ENCODE data around the gene TMTC4. TPM values are rescaled to one million over a fixed set of nuclear protein-coding genes. Genes with fewer than 3 reads are reported as not detected.
"Not testable (repeated sequence)": the region's sequence is repeated elsewhere in the genome, so short reads cannot be mapped to it uniquely, and the experiment has no call there.

TMTC4 gene
- total and polyA plus RNA-seq, 4 donors = 1.8 to 13.1 (median 4.1) TPM

- peaks cover 1% of the 10 kb centered on the region for H3K9me3 ChIP-seq (ENCODE audit: control insufficient read depth, low read length)
- 99 to 100% methylated on average over 2 of the region's 2 CpGs for WGBS, 2 donors
- H3K4me1 ChIP-seq (ENCODE audit: control insufficient read depth in 1 of 2, insufficient read depth in 2 of 2, low read length in 2 of 2) = no peaks in the 10 kb centered on the region
- intact Hi-C loops (cut with DNase I) = no loop called here
- H3K27me3 ChIP-seq (ENCODE audit: control insufficient read depth in 1 of 2, insufficient read depth in 2 of 2, low read length in 1 of 2) = no peaks in the 10 kb centered on the region
- ATAC-seq (ENCODE audit: low FRiP score) (no peak), DNase-seq (no peak)
- no peak overlapping the region for H3K27ac ChIP-seq (ENCODE audit: low read depth in 1 of 2, low read length in 2 of 2)
- no peak overlapping the region for H3K4me3 ChIP-seq (ENCODE audit: low read length in 2 of 2)
- H3K36me3 ChIP-seq (ENCODE audit: control insufficient read depth in 1 of 2, insufficient read depth in 2 of 2, low read length in 1 of 2) = no peaks in the 10 kb centered on the region
These were observed 20.8 kb upstream of the TMTC4 start for GRCh38 chr13:100695509-100695773.

- Histone ChIP-seq H3K4me1 (ENCODE audit: control insufficient read depth in 1 of 2, insufficient read depth in 2 of 2, low read length in 2 of 2) (no peaks in the 10 kb centered on the region), H3K9me3 (ENCODE audit: control insufficient read depth, low read length) (peaks cover 6% of the 10 kb centered on the region), H3K27me3 (ENCODE audit: control insufficient read depth in 1 of 2, insufficient read depth in 2 of 2, low read length in 1 of 2) (no peaks in the 10 kb centered on the region), H3K36me3 (ENCODE audit: control insufficient read depth in 1 of 2, insufficient read depth in 2 of 2, low read length in 1 of 2) (no peaks in the 10 kb centered on the region), H3K27ac (ENCODE audit: low read depth in 1 of 2, low read length in 2 of 2) (no peak overlapping the region), H3K4me3 (ENCODE audit: low read length in 2 of 2) (no peak overlapping the region)
- WGBS, 2 donors = 40 to 42% methylated on average over 12 of the region's 12 CpGs
- intact Hi-C loops (cut with DNase I) = no loop called here
- DNase-seq (no peak), ATAC-seq (ENCODE audit: low FRiP score) (no peak)
These were observed 20.3 kb upstream of the TMTC4 start for GRCh38 chr13:100694722-100695508.

GRCh38 chr13:100689191-100689590 lies 14.6 kb upstream of the TMTC4 start:
- Histone ChIP-seq H3K27ac (ENCODE audit: low read depth in 1 of 2, low read length in 2 of 2) (no peak overlapping the region), H3K9me3 (ENCODE audit: control insufficient read depth, low read length) (peaks cover 8% of the 10 kb centered on the region), H3K36me3 (ENCODE audit: control insufficient read depth in 1 of 2, insufficient read depth in 2 of 2, low read length in 1 of 2) (no peaks in the 10 kb centered on the region), H3K4me3 (ENCODE audit: low read length in 2 of 2) (no peak overlapping the region), H3K27me3 (ENCODE audit: control insufficient read depth in 1 of 2, insufficient read depth in 2 of 2, low read length in 1 of 2) (no peaks in the 10 kb centered on the region), H3K4me1 (ENCODE audit: control insufficient read depth in 1 of 2, insufficient read depth in 2 of 2, low read length in 2 of 2) (no peaks in the 10 kb centered on the region)
- no peak for DNase-seq
- intact Hi-C loops (cut with DNase I) = no loop called here
- ATAC-seq (ENCODE audit: low FRiP score) = no peak
- 75 to 88% methylated on average over 1 of the region's 1 CpG for WGBS, 2 donors

GRCh38 chr13:100680131-100680530 lies 5.5 kb upstream of the TMTC4 start:
- Histone ChIP-seq H3K36me3 (ENCODE audit: control insufficient read depth in 1 of 2, insufficient read depth in 2 of 2, low read length in 1 of 2) (no peaks in the 10 kb centered on the region), H3K9me3 (ENCODE audit: control insufficient read depth, low read length) (no peaks in the 10 kb centered on the region), H3K4me3 (ENCODE audit: low read length in 2 of 2) (no peak overlapping the region), H3K27ac (ENCODE audit: low read depth in 1 of 2, low read length in 2 of 2) (no peak overlapping the region), H3K27me3 (ENCODE audit: control insufficient read depth in 1 of 2, insufficient read depth in 2 of 2, low read length in 1 of 2) (no peaks in the 10 kb centered on the region), H3K4me1 (ENCODE audit: control insufficient read depth in 1 of 2, insufficient read depth in 2 of 2, low read length in 2 of 2) (no peaks in the 10 kb centered on the region)
- no peak for ATAC-seq (ENCODE audit: low FRiP score)
- 88 to 93% methylated on average over 3 of the region's 3 CpGs for WGBS, 2 donors
- no peak for DNase-seq
- intact Hi-C loops (cut with DNase I) = no loop called here

GRCh38 chr13:100677128-100677527 lies 2.5 kb upstream of the TMTC4 start:
- H3K9me3 ChIP-seq (ENCODE audit: control insufficient read depth, low read length); H3K36me3 ChIP-seq (ENCODE audit: control insufficient read depth in 1 of 2, insufficient read depth in 2 of 2, low read length in 1 of 2); H3K27ac ChIP-seq (ENCODE audit: low read depth in 1 of 2, low read length in 2 of 2); intact Hi-C loops (cut with DNase I); H3K4me3 ChIP-seq (ENCODE audit: low read length in 2 of 2); H3K4me1 ChIP-seq (ENCODE audit: control insufficient read depth in 1 of 2, insufficient read depth in 2 of 2, low read length in 2 of 2); ATAC-seq (ENCODE audit: low FRiP score); DNase-seq; H3K27me3 ChIP-seq (ENCODE audit: control insufficient read depth in 1 of 2, insufficient read depth in 2 of 2, low read length in 1 of 2): not testable (repeated sequence)
- WGBS, 2 donors = 96% methylated on average over 5 of the region's 5 CpGs

- Histone ChIP-seq H3K27me3 (ENCODE audit: control insufficient read depth in 1 of 2, insufficient read depth in 2 of 2, low read length in 1 of 2) (no peaks in the 10 kb centered on the region), H3K27ac (ENCODE audit: low read depth in 1 of 2, low read length in 2 of 2) (no peak overlapping the region), H3K4me1 (ENCODE audit: control insufficient read depth in 1 of 2, insufficient read depth in 2 of 2, low read length in 2 of 2) (no peaks in the 10 kb centered on the region), H3K4me3 (ENCODE audit: low read length in 2 of 2) (peak overlapping the region; percentile 82 to 83), H3K9me3 (ENCODE audit: control insufficient read depth, low read length) (no peaks in the 10 kb centered on the region), H3K36me3 (ENCODE audit: control insufficient read depth in 1 of 2, insufficient read depth in 2 of 2, low read length in 1 of 2) (no peaks in the 10 kb centered on the region)
- DNase-seq = no peak
- intact Hi-C loops (cut with DNase I) = no loop called here
- no peak for ATAC-seq (ENCODE audit: low FRiP score)
- WGBS, 2 donors = 13% methylated on average over 15 of the region's 15 CpGs
These were observed 1.1 kb upstream of the TMTC4 start for GRCh38 chr13:100675661-100676129.

- intact Hi-C loops (cut with DNase I) = loop anchor here in 1 of 2 donors (5.0 kb wide), 1 partner anchor 1088 kb away; no protein-coding TSS in a partner anchor
- WGBS, 2 donors = 0 to 1% methylated on average over 59 to 67 of the region's 67 CpGs
- Histone ChIP-seq H3K27ac (ENCODE audit: low read depth in 1 of 2, low read length in 2 of 2) (peak overlapping the region in 1 of 2 donors; percentile 65), H3K36me3 (ENCODE audit: control insufficient read depth in 1 of 2, insufficient read depth in 2 of 2, low read length in 1 of 2) (no peaks in the 10 kb centered on the region), H3K4me1 (ENCODE audit: control insufficient read depth in 1 of 2, insufficient read depth in 2 of 2, low read length in 2 of 2) (no peaks in the 10 kb centered on the region), H3K9me3 (ENCODE audit: control insufficient read depth, low read length) (no peaks in the 10 kb centered on the region), H3K4me3 (ENCODE audit: low read length in 2 of 2) (peak overlapping the region; percentile 82 to 100), H3K27me3 (ENCODE audit: control insufficient read depth in 1 of 2, insufficient read depth in 2 of 2, low read length in 1 of 2) (no peaks in the 10 kb centered on the region)
- DNase-seq (peak; percentile 100), ATAC-seq (ENCODE audit: low FRiP score) (peak; percentile 98)
These were observed 471 bp upstream of the TMTC4 start for GRCh38 chr13:100674872-100675660.

GRCh38 chr13:100673713-100674571 lies 653 bp downstream of the TMTC4 start:
- no peaks in the 10 kb centered on the region for H3K36me3 ChIP-seq (ENCODE audit: control insufficient read depth in 1 of 2, insufficient read depth in 2 of 2, low read length in 1 of 2)
- intact Hi-C loops (cut with DNase I) = loop anchor here in 1 of 2 donors (5.0 kb wide), 1 partner anchor 1087 kb away; no protein-coding TSS in a partner anchor
- ATAC-seq (ENCODE audit: low FRiP score) (no peak), DNase-seq (peak in 1 of 2 donors; percentile 53)
- H3K4me1 ChIP-seq (ENCODE audit: control insufficient read depth in 1 of 2, insufficient read depth in 2 of 2, low read length in 2 of 2) = no peaks in the 10 kb centered on the region
- peak overlapping the region in 1 of 2 donors; percentile 83 for H3K27ac ChIP-seq (ENCODE audit: low read depth in 1 of 2, low read length in 2 of 2)
- H3K9me3 ChIP-seq (ENCODE audit: control insufficient read depth, low read length) = no peaks in the 10 kb centered on the region
- WGBS, 2 donors = 0% methylated on average over 47 to 86 of the region's 86 CpGs
- H3K4me3 ChIP-seq (ENCODE audit: low read length in 2 of 2) = peak overlapping the region; percentile 82 to 100
- H3K27me3 ChIP-seq (ENCODE audit: control insufficient read depth in 1 of 2, insufficient read depth in 2 of 2, low read length in 1 of 2) = no peaks in the 10 kb centered on the region

Measured in aorta (tissue), 5 donors.